Parathyroid adenoma (tissue), 2 donors: ENCODE measurements around the gene CDKN2AIP.
A peak's percentile ranks its signal among the peaks of the same experiment; 100 is the strongest.
"Not testable (repeated sequence)": the region's sequence is repeated elsewhere in the genome, so short reads cannot be mapped to it uniquely, and the experiment has no call there.

Experiments
- H2AFZ ChIP-seq: fragments of 300-600 bp; sonication (generic); one replicate; pipeline ENCODE4 v1.7.0; 2017; ENCODE audit warnings: antibody characterized with exemption, mild to moderate bottlenecking
- H3K27ac ChIP-seq: fragments of 300-600 bp; sonication (generic); one replicate; pipeline ENCODE4 v1.7.0; 2017
- H3K27me3 ChIP-seq: fragments of 300-600 bp; sonication (generic); one replicate; pipeline ENCODE4 v1.7.0; 2017; ENCODE audit warnings: low read length; ENCODE audit not compliant: control insufficient read depth, insufficient read depth
- H3K36me3 ChIP-seq: fragments of 300-600 bp; sonication (generic); one replicate; pipeline ENCODE4 v1.7.0; 2017; ENCODE audit warnings: low read length; ENCODE audit not compliant: control insufficient read depth, insufficient read depth
- H3K4me1 ChIP-seq: fragments of 300-600 bp; sonication (generic); one replicate; pipeline ENCODE4 v1.7.0; 2017; ENCODE audit warnings: control low read depth
- H3K4me2 ChIP-seq: fragments of 300-600 bp; sonication (generic); one replicate; pipeline ENCODE4 v1.7.0; 2017; ENCODE audit warnings: low read length
- H3K4me3 ChIP-seq: fragments of 300-600 bp; sonication (generic); one replicate; pipeline ENCODE4 v1.7.0; 2017; ENCODE audit warnings: low read depth, low read length
- H3K79me2 ChIP-seq: fragments of 300-600 bp; sonication (generic); one replicate; pipeline ENCODE4 v1.7.0; 2017; ENCODE audit warnings: control low read depth
- H3K9ac ChIP-seq: fragments of 300-600 bp; sonication (generic); one replicate; pipeline ENCODE4 v1.7.0; 2017; ENCODE audit warnings: mild to moderate bottlenecking
- H3K9me3 ChIP-seq: fragments of 300-600 bp; sonication (generic); one replicate; pipeline ENCODE4 v1.7.0; 2017; ENCODE audit warnings: low read length; ENCODE audit not compliant: control insufficient read depth
- TF ChIP-seq, protein P1 (sequence below): fragments of 300-600 bp; sonication (generic); IDR thresholded peaks from one replicate; pipeline ENCODE4 v1.7.0; 2017; ENCODE audit warnings: antibody characterized with exemption, mild to moderate bottlenecking
- donor health status: primary hyperparathyroidism.

Gene CDKN2AIP

DNA sequence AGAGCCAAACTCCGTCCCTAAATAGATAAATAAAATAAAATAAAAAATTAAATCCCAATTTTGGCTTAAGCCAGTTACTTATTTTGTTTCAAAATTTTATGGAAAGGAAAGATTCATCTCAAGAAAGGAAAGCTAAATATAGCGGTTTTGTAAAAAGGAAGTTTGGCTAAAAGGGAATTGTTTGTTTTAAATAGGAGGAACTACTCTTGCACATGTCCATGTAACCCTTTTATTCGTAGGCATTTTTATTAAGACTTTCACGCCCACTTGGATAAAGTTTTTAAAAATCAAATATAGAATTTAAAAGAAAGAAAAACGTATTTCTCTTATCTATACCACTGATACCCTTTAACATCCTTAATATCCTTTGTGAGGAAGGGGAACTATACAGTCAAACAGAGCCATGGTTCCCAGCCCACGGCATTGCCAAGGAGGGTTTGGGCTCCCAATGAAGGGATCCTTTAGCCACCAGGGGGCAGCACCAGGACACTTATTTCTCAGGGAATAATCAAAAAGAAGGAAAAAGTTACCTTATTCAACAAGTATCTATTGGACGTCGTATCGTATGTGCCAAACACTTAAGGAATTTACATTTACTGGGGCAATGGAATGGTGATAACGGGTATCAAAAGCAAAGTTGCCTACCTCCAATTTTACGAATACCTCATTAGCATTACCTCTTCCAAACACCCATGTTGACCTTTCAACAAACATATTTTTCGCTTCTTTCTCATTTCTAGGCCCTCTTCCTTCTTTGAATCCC lies 27.7 kb downstream of the CDKN2AIP start:
- TF ChIP-seq, protein P1, sequence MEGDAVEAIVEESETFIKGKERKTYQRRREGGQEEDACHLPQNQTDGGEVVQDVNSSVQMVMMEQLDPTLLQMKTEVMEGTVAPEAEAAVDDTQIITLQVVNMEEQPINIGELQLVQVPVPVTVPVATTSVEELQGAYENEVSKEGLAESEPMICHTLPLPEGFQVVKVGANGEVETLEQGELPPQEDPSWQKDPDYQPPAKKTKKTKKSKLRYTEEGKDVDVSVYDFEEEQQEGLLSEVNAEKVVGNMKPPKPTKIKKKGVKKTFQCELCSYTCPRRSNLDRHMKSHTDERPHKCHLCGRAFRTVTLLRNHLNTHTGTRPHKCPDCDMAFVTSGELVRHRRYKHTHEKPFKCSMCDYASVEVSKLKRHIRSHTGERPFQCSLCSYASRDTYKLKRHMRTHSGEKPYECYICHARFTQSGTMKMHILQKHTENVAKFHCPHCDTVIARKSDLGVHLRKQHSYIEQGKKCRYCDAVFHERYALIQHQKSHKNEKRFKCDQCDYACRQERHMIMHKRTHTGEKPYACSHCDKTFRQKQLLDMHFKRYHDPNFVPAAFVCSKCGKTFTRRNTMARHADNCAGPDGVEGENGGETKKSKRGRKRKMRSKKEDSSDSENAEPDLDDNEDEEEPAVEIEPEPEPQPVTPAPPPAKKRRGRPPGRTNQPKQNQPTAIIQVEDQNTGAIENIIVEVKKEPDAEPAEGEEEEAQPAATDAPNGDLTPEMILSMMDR = peak; percentile 76
- H3K27ac ChIP-seq = no peak overlapping the region
- no peaks in the 10 kb centered on the region for H3K36me3 ChIP-seq
- H3K4me2 ChIP-seq = peak overlapping the region; percentile 45
- no peak overlapping the region for H3K9ac ChIP-seq
- H3K79me2 ChIP-seq = no peaks in the 10 kb centered on the region
- no peaks in the 10 kb centered on the region for H3K4me1 ChIP-seq
- H3K4me3 ChIP-seq = no peak overlapping the region
- H3K27me3 ChIP-seq = no peaks in the 10 kb centered on the region
- peak overlapping the region; percentile 28 for H2AFZ ChIP-seq
- no peaks in the 10 kb centered on the region for H3K9me3 ChIP-seq

DNA sequence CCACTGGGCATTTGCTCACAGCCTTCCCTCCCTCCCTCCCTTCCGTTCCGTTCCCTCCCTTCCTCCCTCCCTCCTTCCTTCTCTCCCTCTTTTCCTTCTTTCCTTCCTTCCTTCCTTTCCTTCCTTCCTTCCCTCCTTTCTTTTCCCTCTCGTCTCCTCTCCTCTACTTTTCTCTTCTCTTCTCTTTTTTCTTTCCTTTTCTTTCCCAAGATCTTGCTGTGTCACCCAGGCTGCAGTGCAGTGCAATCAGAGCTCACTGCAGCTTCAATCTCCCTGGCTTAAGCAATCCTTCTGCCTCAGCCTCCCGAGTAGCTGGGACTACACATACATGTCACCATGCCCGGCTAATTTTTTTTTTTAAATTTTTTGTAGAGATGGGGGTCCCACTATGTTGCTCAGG lies 33.7 kb downstream of the CDKN2AIP start:
- H3K27me3 ChIP-seq = no peaks in the 10 kb centered on the region
- H3K36me3 ChIP-seq = no peaks in the 10 kb centered on the region
- H3K27ac ChIP-seq = no peak overlapping the region
- H3K9me3 ChIP-seq = no peaks in the 10 kb centered on the region
- no peaks in the 10 kb centered on the region for H3K4me1 ChIP-seq
- H2AFZ ChIP-seq = no peak overlapping the region
- H3K9ac ChIP-seq = no peak overlapping the region
- H3K4me2 ChIP-seq = no peak overlapping the region
- TF ChIP-seq, protein P1 = no peak
- H3K79me2 ChIP-seq = no peaks in the 10 kb centered on the region
- H3K4me3 ChIP-seq = no peak overlapping the region

DNA sequence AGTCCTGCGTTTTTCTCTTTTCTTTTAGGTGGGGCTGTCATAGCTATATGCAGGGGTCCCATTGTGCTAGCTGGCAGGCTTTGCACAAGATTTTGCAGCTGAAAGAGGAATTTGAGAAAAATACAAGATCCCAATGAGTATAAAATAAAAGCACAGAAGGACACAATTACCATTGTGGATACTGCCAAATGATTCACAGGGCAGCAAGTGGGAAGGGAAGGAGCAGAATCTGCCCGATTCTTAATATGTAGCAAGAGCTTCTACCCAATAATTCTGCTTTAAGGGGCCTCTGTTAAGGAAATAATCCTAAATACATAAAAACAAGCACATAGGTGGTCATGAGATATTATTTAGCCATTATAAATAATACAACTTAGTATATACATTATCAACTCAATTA lies 34.5 kb downstream of the CDKN2AIP start:
- Histone ChIP-seq H3K4me3 (no peak overlapping the region), H3K27ac (no peak overlapping the region), H3K36me3 (no peaks in the 10 kb centered on the region), H3K79me2 (no peaks in the 10 kb centered on the region), H3K4me2 (no peak overlapping the region), H3K27me3 (no peaks in the 10 kb centered on the region), H3K4me1 (no peaks in the 10 kb centered on the region), H2AFZ (no peak overlapping the region), H3K9ac (no peak overlapping the region), H3K9me3 (no peaks in the 10 kb centered on the region)
- TF ChIP-seq, protein P1 = no peak

DNA sequence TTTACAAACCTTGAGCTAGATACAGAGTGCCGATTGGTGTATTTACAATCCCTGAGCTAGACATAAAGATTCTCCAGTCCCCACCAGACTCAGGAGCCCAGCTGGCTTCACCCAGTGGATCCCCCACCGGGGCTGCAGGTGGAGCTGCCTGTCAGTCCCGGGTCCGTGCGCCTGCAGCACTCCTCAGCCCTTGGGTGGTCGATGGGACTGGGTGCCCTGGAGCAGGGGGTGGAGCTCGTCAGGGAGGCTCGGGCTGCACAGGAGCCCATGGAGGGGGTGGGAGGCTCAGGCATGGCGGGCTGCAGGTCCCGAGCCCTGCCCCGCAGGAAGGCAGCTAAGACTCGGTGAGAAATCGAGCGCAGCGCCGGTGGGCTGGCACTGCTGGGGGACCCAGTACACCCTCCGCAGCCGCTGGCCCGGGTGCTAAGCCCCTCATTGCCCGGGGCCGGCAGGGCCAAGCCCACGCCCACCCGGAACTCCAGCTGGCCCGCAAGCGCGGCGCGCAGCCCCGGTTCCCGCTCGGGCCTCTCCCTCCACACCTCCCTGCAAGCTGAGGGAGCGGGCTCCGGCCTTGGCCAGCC lies 38.2 kb downstream of the CDKN2AIP start:
- not testable (repeated sequence) for H3K36me3 ChIP-seq, H3K4me2 ChIP-seq, H2AFZ ChIP-seq, H3K9ac ChIP-seq, H3K27me3 ChIP-seq, H3K9me3 ChIP-seq, H3K4me3 ChIP-seq, H3K27ac ChIP-seq, H3K4me1 ChIP-seq, H3K79me2 ChIP-seq

DNA sequence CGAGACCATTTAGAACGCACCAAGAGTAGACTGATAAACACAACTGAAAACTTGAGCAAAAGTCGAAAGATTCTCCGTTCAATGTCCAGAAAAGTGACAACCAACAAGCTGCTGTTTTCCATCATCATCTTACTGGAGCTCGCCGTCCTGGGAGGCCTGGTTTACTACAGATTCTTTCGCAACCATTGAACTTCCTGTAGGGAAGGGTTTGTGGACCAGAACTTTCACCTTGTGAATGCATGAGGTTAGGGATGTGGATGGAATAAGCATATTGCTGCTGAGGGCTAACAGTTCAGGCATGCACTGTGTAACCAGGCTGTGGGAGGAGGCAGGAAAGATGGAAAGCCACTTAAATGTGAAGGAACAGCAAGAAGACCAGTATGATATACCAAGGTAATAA lies 39.6 kb downstream of the CDKN2AIP start:
- no peaks in the 10 kb centered on the region for H3K79me2 ChIP-seq
- no peaks in the 10 kb centered on the region for H3K36me3 ChIP-seq
- no peak overlapping the region for H3K4me2 ChIP-seq
- H3K27me3 ChIP-seq = no peaks in the 10 kb centered on the region
- no peaks in the 10 kb centered on the region for H3K9me3 ChIP-seq
- H3K9ac ChIP-seq = no peak overlapping the region
- H2AFZ ChIP-seq = no peak overlapping the region
- TF ChIP-seq, protein P1 = no peak
- no peak overlapping the region for H3K27ac ChIP-seq
- H3K4me1 ChIP-seq = no peaks in the 10 kb centered on the region
- H3K4me3 ChIP-seq = no peak overlapping the region
